Measurements from ENCODE around the gene STAT4. TPM values are rescaled to one million over a fixed set of nuclear protein-coding genes. Genes with fewer than 3 reads are reported as not detected.

The STAT4 gene
- total RNA-seq, 1 experiment from 2014 or later = 0.33 TPM

GRCh38 chr2:191039616-191040015 is 111.2 kb downstream of the STAT4 start:
- Mint-ChIP-seq H3K36me3 (ENCODE audit: insufficient read depth in 1 of 3, low read depth in 3 of 3) (no peaks in the 10 kb centered on the region), H3K4me3 (no peak overlapping the region), H3K9me3 (peaks cover 0 to 3% of the 10 kb centered on the region in 2 experiments; a peak in 1 of 5 replicates), H3K4me1 (peaks cover 7 to 10% of the 10 kb centered on the region in 2 experiments), H3K27ac (no peak overlapping the region), H3K27me3 (ENCODE audit: low read depth) (no peaks in the 10 kb centered on the region; the same call in 1 of the 2 replicates)
- H2BK20ac ChIP-seq (ENCODE audit: low read depth, low read length, poor library complexity, severe bottlenecking) = no peak overlapping the region
- H2AFZ ChIP-seq (ENCODE audit: low read length) = no peak overlapping the region
- no peak for TF ChIP-seq CTCF (conservative IDR thresholded peaks at IDR 0.05)
- no peaks in the 10 kb centered on the region for H3K9me3 ChIP-seq (ENCODE audit: control insufficient read depth, low read depth, low read length)
- no peak overlapping the region for H3K27ac ChIP-seq (ENCODE audit: insufficient read length, low read depth, low read length)
- H4K8ac ChIP-seq (replicated peaks; ENCODE audit: insufficient read length, low read depth, low read length) = no peak overlapping the region
- WGBS (ENCODE audit: extremely low coverage, insufficient read length, low lambda C conversion rate) = no CpG with 5 or more reads among the region's 1 CpG
- no peaks in the 10 kb centered on the region for H3K27me3 ChIP-seq (ENCODE audit: insufficient read depth, low read length)
- H3K79me1 ChIP-seq (ENCODE audit: insufficient read depth, low read depth, low read length, poor library complexity, severe bottlenecking) = no peaks in the 10 kb centered on the region
- no peak overlapping the region for H2BK120ac ChIP-seq (ENCODE audit: low read depth, low read length, poor library complexity, severe bottlenecking)
- H3K14ac ChIP-seq (ENCODE audit: insufficient read depth, low read length) = no peak overlapping the region
- H3K56ac ChIP-seq (ENCODE audit: insufficient read length, low read depth, low read length) = no peak overlapping the region
- no peaks in the 10 kb centered on the region for H3K79me2 ChIP-seq (ENCODE audit: insufficient read depth, low read length)
- no peak for DNase-seq
- H3K23me2 ChIP-seq (ENCODE audit: insufficient read length, low read depth, low read length, poor library complexity, severe bottlenecking) = no peaks in the 10 kb centered on the region
- H3K23ac ChIP-seq (ENCODE audit: insufficient read length, low read depth, low read length) = no peak overlapping the region
- no peaks in the 10 kb centered on the region for H4K20me1 ChIP-seq (ENCODE audit: control insufficient read depth, insufficient read depth, insufficient read length)
- H3K4me2 ChIP-seq (ENCODE audit: insufficient read depth, insufficient read length, low read length) = no peak overlapping the region
- H3K4ac ChIP-seq (ENCODE audit: low read depth, low read length) = no peak overlapping the region
- H4K5ac ChIP-seq (ENCODE audit: insufficient read length, low read depth, low read length) = no peak overlapping the region
- no peak overlapping the region for H3T11ph ChIP-seq (ENCODE audit: low read length)
- no peak overlapping the region for H4K91ac ChIP-seq (ENCODE audit: insufficient read length, low read depth, low read length)
- H2BK12ac ChIP-seq (ENCODE audit: insufficient read length, low read depth, low read length) = no peak overlapping the region
- H3K18ac ChIP-seq (ENCODE audit: insufficient read length, low read depth, low read length) = no peak overlapping the region
- no peak overlapping the region for H2BK5ac ChIP-seq (ENCODE audit: insufficient read length, low read length)
- no peak overlapping the region for H2BK15ac ChIP-seq (ENCODE audit: low read depth, low read length)
- H2AK5ac ChIP-seq (ENCODE audit: insufficient read length, low read length) = no peak overlapping the region
- no peaks in the 10 kb centered on the region; the same call in 1 of the 2 replicates for H3K4me1 ChIP-seq (ENCODE audit: insufficient read depth, low read length)
- H3K9ac ChIP-seq (ENCODE audit: extremely low read depth, insufficient read length, low read length) = no peak overlapping the region
